ENCODE data around the gene RCOR3. TPM values are rescaled to one million over a fixed set of nuclear protein-coding genes. Genes with fewer than 3 reads are reported as not detected.
"Not testable (repeated sequence)": the region's sequence is repeated elsewhere in the genome, so short reads cannot be mapped to it uniquely, and the experiment has no call there.

The RCOR3 gene
- total and polyA plus RNA-seq, 11 donors = 25.3 to 60.1 (median 42.7) TPM

GRCh38 chr1:211241071-211241470, 18.1 kb upstream of the RCOR3 start:
- TF ChIP-seq POLR2A (IDR thresholded peaks at IDR 0.05) = no peak
- TF ChIP-seq, protein P1, sequence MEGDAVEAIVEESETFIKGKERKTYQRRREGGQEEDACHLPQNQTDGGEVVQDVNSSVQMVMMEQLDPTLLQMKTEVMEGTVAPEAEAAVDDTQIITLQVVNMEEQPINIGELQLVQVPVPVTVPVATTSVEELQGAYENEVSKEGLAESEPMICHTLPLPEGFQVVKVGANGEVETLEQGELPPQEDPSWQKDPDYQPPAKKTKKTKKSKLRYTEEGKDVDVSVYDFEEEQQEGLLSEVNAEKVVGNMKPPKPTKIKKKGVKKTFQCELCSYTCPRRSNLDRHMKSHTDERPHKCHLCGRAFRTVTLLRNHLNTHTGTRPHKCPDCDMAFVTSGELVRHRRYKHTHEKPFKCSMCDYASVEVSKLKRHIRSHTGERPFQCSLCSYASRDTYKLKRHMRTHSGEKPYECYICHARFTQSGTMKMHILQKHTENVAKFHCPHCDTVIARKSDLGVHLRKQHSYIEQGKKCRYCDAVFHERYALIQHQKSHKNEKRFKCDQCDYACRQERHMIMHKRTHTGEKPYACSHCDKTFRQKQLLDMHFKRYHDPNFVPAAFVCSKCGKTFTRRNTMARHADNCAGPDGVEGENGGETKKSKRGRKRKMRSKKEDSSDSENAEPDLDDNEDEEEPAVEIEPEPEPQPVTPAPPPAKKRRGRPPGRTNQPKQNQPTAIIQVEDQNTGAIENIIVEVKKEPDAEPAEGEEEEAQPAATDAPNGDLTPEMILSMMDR (IDR thresholded peaks at IDR 0.05) = no peak
- Histone ChIP-seq H3K27me3 (no peaks in the 10 kb centered on the region), H3K27ac (no peak overlapping the region), H3K4me3 (no peak overlapping the region), H3K36me3 (no peaks in the 10 kb centered on the region), H3K4me1 (no peaks in the 10 kb centered on the region), H3K9me3 (no peaks in the 10 kb centered on the region)
- intact Hi-C loops (cut with DNase I) = loop anchor here in 1 of 10 donors (10.0 kb wide), 1 partner anchor 1406 kb away; no protein-coding TSS in a partner anchor
- 91 to 98% (median 96%) methylated on average over 1 of the region's 1 CpG for whole genome bisulfite sequencing, 4 donors
- no peak for DNase-seq
- ATAC-seq = no peak

GRCh38 chr1:211243639-211244038, 15.5 kb upstream of the RCOR3 start:
- intact Hi-C loops (cut with DNase I) = loop anchor here in 1 of 10 donors (10.0 kb wide), 1 partner anchor 1409 kb away; no protein-coding TSS in a partner anchor
- H3K4me1 ChIP-seq, ATAC-seq, DNase-seq, H3K36me3 ChIP-seq, H3K9me3 ChIP-seq, H3K27ac ChIP-seq, H3K27me3 ChIP-seq, H3K4me3 ChIP-seq: not testable (repeated sequence)
- WGBS, 4 donors = 96 to 97% (median 96%) methylated on average over 5 of the region's 5 CpGs

GRCh38 chr1:211246583-211246982, 12.6 kb upstream of the RCOR3 start:
- not testable (repeated sequence) for H3K27ac ChIP-seq, H3K9me3 ChIP-seq, H3K4me1 ChIP-seq, H3K27me3 ChIP-seq, H3K4me3 ChIP-seq, DNase-seq, H3K36me3 ChIP-seq, ATAC-seq
- intact Hi-C loops (cut with DNase I) = loop anchor here in 1 of 10 donors (10.0 kb wide), 1 partner anchor 1412 kb away; no protein-coding TSS in a partner anchor
- 67 to 79% (median 73%) methylated on average over 4 of the region's 4 CpGs for WGBS, 4 donors

GRCh38 chr1:211247921-211248320, 11.2 kb upstream of the RCOR3 start:
- intact Hi-C loops (cut with DNase I) = loop anchor here in 1 of 10 donors (10.0 kb wide), 1 partner anchor 1413 kb away; no protein-coding TSS in a partner anchor
- TF ChIP-seq, protein P1 (IDR thresholded peaks at IDR 0.05) = no peak
- no peak for TF ChIP-seq POLR2A (IDR thresholded peaks at IDR 0.05)

GRCh38 chr1:211249611-211250010, 9.6 kb upstream of the RCOR3 start:
- 84 to 97% (median 94%) methylated on average over 3 of the region's 3 CpGs for WGBS, 4 donors
- not testable (repeated sequence) for ATAC-seq

More at GRCh38 chr1:211247921-211248320, 11.2 kb upstream of the RCOR3 start:
- WGBS, 4 donors = 0 to 13% (median 7%) methylated on average over 1 of the region's 1 CpG
- H3K27ac ChIP-seq = no peak overlapping the region
- H3K4me1 ChIP-seq = no peaks in the 10 kb centered on the region
- H3K27me3 ChIP-seq = no peaks in the 10 kb centered on the region
- no peaks in the 10 kb centered on the region for H3K36me3 ChIP-seq
- DNase-seq (no peak), ATAC-seq (no peak)
- no peaks in the 10 kb centered on the region for H3K9me3 ChIP-seq
- no peak overlapping the region for H3K4me3 ChIP-seq

DNA sequence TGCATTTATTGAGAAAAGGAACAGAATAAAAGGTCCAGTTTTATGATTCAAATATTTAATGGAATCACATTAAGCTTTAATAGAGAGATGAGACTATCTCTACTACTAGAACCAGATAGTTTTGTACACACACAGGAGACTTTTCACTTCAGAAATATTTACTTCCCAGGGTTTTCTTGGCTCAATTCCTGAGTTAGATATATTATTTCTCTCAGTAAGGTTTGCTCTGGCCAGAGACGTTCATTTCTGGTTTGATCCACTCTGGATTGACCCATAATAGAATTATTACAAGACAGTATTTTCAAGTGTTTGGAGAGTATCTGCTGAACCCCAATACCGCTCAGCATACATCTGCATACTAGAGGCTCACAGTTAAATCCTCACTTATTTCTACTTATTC, 1.3 kb upstream of the RCOR3 start:
- intact Hi-C loops (cut with DNase I) = loop anchor here in 2 of 10 donors (2.0 to 10.0 kb wide), 3 partner anchors 125 to 853 kb away; partner anchors contain the start of gene SLC30A1 (in 1 of the 2)
- Histone ChIP-seq H3K4me1 (peaks cover 0 to 28% (median 16%) of the 10 kb centered on the region in 12 donors), H3K27me3 (no peaks in the 10 kb centered on the region), H3K4me3 (peak overlapping the region; percentile 70 to 98 (median 93)), H3K9me3 (no peaks in the 10 kb centered on the region), H3K36me3 (peaks cover 0 to 11% (median 0%) of the 10 kb centered on the region in 9 donors), H3K27ac (peak overlapping the region; percentile 92 to 100 (median 98))
- ATAC-seq = no peak
- DNase-seq = no peak
- 4 to 7% (median 4%) methylated on average over 2 of the region's 2 CpGs for WGBS, 4 donors
- TF ChIP-seq POLR2A (IDR thresholded peaks at IDR 0.05) = no peak
- TF ChIP-seq, protein P1 (IDR thresholded peaks at IDR 0.05) = no peak

More at GRCh38 chr1:211249611-211250010, 9.6 kb upstream of the RCOR3 start:
- H3K9me3 ChIP-seq, H3K36me3 ChIP-seq, H3K27me3 ChIP-seq, DNase-seq, H3K4me3 ChIP-seq, H3K27ac ChIP-seq, H3K4me1 ChIP-seq: not testable (repeated sequence)
- intact Hi-C loops (cut with DNase I) = loop anchor here in 1 of 10 donors (10.0 kb wide), 2 partner anchors 845 to 1415 kb away; no protein-coding TSS in a partner anchor
